Measurements from ENCODE around the gene SPTA1.

- no peak for TF ChIP-seq FOS (IDR thresholded peaks at IDR 0.05; ENCODE audit: low read depth, low read length)
- no peak for TF ChIP-seq POLR2A (IDR thresholded peaks at IDR 0.05; ENCODE audit: low read depth, low read length)
- TF ChIP-seq CTCF (conservative IDR thresholded peaks at IDR 0.05; ENCODE audit: low read depth, low read length) = no peak
- TF ChIP-seq CEBPB (IDR thresholded peaks at IDR 0.05; ENCODE audit: low read depth, low read length) = no peak
Observed at GRCh38 chr1:158681606-158682005, 4.9 kb downstream of the SPTA1 start.

All from IMR-90 (cell line).